Esophagus muscularis mucosa (tissue), 4 donors: ENCODE measurements around the gene CAMTA1. TPM values are rescaled to one million over a fixed set of nuclear protein-coding genes. Genes with fewer than 3 reads are reported as not detected.

Experiments
- DNase-seq: peaks from one replicate; pipeline ENCODE4 v3.0.0-alpha.2; 2017; ENCODE audit errors: extremely low spot score
- H3K27ac ChIP-seq, 4 donors: fragments of 200-600 bp; sonication (generic); replicated peaks in 1 of 4; 1 replicate in 3 of 4; 2 replicates in 1 of 4; pipeline ENCODE4 v1.5.1; 2016 to 2019; ENCODE audit warnings: mild to moderate bottlenecking in 1 of 4
- H3K27me3 ChIP-seq, 4 donors: fragments of 200-600 bp; sonication (generic); one replicate each; pipeline versions ENCODE4 v1.5.1 to v1.6.0; 2016 to 2019
- H3K36me3 ChIP-seq, 4 donors: fragments of 200-600 bp; sonication (generic); one replicate each; pipeline ENCODE4 v1.5.1; 2016 to 2019
- H3K4me1 ChIP-seq, 4 donors: fragments of 200-600 bp; sonication (generic); one replicate each; pipeline ENCODE4 v1.5.1; 2016 to 2019
- H3K4me3 ChIP-seq, 4 donors: fragments of 200-600 bp; sonication (generic); 1 replicate in 2 of 4; 2 replicates in 2 of 4; pipeline ENCODE4 v1.5.1; 2016 to 2019; ENCODE audit warnings: mild to moderate bottlenecking in 4 of 4, moderate library complexity in 1 of 4
- H3K9me3 ChIP-seq, 4 donors: fragments of 200-600 bp; sonication (generic); 1 replicate in 3 of 4; 2 replicates in 1 of 4; pipeline ENCODE4 v1.5.1; 2016 to 2019
- EP300 ChIP-seq: sonication (generic); formaldehyde crosslinking; IDR thresholded peaks from one replicate; pipeline ENCODE4 v1.6.1; 2017; ENCODE audit warnings: antibody characterized with exemption
- POLR2A ChIP-seq: fragments of 450-650 bp; IDR thresholded peaks from one replicate; pipeline ENCODE4 v1.6.1; 2017; ENCODE audit warnings: antibody characterized with exemption, moderate library complexity, mild to moderate bottlenecking, low read depth
- POLR2AphosphoS5 ChIP-seq, 2 donors: sonication (generic); formaldehyde crosslinking; IDR thresholded peaks; one replicate each; pipeline ENCODE4 v1.6.1; 2017; ENCODE audit warnings: antibody characterized with exemption in 2 of 2
- WGBS: methylation state at CpG from one replicate; pipeline ENCODE4 v1.1.5; 2018; 5-methylcytosine and 5-hydroxymethylcytosine counted together
- intact Hi-C: fragments of 100-400 bp; cut with DNase I; formaldehyde crosslinking; loops from one replicate; pipeline ENCODE4 v1.15.1; 2023
- total RNA-seq, 4 donors: library from RNA; depleted of rRNA; stranded (reverse); fragments of >200 nt; gene quantifications; one replicate each; pipeline versions ENCODE4 v1.1.0 to v1.2.1, GENCODE V29; 2016
- TF ChIP-seq, protein P1 (sequence below), 3 experiments: fragments of 200-600 bp in 2 of 3; fragments of 450-650 bp in 1 of 3; sonication (generic) in 2 of 3; IDR thresholded peaks; one replicate each; pipeline ENCODE4 v1.5.1; 2017 to 2019; ENCODE audit warnings: antibody characterized with exemption in 3 of 3, mild to moderate bottlenecking in 2 of 3, moderate library complexity in 1 of 3

Gene CAMTA1
- total RNA-seq, 4 donors from 2014 or later = 109 to 226 (median 139) TPM

DNA sequence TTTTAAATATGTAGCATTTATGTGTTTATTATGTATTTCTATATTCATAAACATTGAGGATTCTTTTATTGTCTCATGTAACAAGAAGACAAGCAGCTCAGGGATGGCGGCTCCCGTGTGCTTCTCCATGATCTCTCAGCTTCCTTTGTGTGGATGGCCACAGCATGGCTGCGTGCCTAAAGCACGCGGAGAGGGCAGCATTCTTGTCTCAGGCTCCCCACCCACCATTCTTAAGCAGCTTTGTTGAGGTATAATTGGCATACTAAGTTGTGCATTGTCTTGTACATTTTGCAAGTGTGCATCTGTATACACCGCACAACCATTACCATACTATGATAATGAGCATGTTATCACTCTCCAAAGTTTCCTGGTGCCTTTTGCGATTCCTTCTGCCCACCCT, 81.6 kb downstream of the CAMTA1 start:
- H3K9me3 ChIP-seq = no peaks in the 10 kb centered on the region
- intact Hi-C loops = no loop called here
- H3K27ac ChIP-seq = no peak overlapping the region
- 89% methylated on average over 7 of the region's 7 CpGs for WGBS
- no peak for TF ChIP-seq POLR2AphosphoS5 (IDR thresholded peaks at IDR 0.05)
- TF ChIP-seq EP300 = no peak
- H3K27me3 ChIP-seq = no peaks in the 10 kb centered on the region
- H3K36me3 ChIP-seq = peaks cover 0 to 8% (median 2%) of the 10 kb centered on the region in 4 donors
- no peak overlapping the region for H3K4me3 ChIP-seq
- DNase-seq = no peak
- peaks cover 0 to 32% (median 25%) of the 10 kb centered on the region in 4 donors for H3K4me1 ChIP-seq

DNA sequence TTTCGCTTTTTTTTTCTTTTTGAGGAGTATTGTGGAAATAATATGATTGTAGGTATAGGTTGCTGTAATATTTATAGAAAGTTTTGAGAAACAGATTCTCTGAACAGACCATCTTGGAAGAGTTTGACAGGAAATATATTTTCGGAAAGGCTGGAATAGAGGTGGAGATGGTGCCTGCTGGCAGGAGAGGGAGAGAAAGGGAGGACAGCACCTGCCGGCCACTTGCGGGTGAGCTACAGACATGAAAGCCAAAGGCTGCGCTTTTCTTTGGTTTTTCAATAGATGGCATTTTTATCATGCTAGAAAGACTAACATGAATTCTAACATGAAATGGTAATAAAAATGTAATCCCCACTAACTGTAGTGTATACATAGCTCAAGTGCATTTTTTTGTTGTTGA, 82.1 kb downstream of the CAMTA1 start:
- H3K4me1 ChIP-seq = peaks cover 0 to 32% (median 25%) of the 10 kb centered on the region in 4 donors
- 92% methylated on average over 5 of the region's 5 CpGs for WGBS
- peaks cover 0 to 8% (median 2%) of the 10 kb centered on the region in 4 donors for H3K36me3 ChIP-seq
- no peak overlapping the region for H3K27ac ChIP-seq
- intact Hi-C loops = no loop called here
- no peaks in the 10 kb centered on the region for H3K27me3 ChIP-seq
- DNase-seq = no peak
- TF ChIP-seq POLR2A (no peak), POLR2AphosphoS5 (IDR thresholded peaks at IDR 0.05) (no peak)
- TF ChIP-seq, protein P1, sequence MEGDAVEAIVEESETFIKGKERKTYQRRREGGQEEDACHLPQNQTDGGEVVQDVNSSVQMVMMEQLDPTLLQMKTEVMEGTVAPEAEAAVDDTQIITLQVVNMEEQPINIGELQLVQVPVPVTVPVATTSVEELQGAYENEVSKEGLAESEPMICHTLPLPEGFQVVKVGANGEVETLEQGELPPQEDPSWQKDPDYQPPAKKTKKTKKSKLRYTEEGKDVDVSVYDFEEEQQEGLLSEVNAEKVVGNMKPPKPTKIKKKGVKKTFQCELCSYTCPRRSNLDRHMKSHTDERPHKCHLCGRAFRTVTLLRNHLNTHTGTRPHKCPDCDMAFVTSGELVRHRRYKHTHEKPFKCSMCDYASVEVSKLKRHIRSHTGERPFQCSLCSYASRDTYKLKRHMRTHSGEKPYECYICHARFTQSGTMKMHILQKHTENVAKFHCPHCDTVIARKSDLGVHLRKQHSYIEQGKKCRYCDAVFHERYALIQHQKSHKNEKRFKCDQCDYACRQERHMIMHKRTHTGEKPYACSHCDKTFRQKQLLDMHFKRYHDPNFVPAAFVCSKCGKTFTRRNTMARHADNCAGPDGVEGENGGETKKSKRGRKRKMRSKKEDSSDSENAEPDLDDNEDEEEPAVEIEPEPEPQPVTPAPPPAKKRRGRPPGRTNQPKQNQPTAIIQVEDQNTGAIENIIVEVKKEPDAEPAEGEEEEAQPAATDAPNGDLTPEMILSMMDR (IDR thresholded peaks at IDR 0.05) = no peak
- no peak overlapping the region for H3K4me3 ChIP-seq
- no peaks in the 10 kb centered on the region for H3K9me3 ChIP-seq

DNA sequence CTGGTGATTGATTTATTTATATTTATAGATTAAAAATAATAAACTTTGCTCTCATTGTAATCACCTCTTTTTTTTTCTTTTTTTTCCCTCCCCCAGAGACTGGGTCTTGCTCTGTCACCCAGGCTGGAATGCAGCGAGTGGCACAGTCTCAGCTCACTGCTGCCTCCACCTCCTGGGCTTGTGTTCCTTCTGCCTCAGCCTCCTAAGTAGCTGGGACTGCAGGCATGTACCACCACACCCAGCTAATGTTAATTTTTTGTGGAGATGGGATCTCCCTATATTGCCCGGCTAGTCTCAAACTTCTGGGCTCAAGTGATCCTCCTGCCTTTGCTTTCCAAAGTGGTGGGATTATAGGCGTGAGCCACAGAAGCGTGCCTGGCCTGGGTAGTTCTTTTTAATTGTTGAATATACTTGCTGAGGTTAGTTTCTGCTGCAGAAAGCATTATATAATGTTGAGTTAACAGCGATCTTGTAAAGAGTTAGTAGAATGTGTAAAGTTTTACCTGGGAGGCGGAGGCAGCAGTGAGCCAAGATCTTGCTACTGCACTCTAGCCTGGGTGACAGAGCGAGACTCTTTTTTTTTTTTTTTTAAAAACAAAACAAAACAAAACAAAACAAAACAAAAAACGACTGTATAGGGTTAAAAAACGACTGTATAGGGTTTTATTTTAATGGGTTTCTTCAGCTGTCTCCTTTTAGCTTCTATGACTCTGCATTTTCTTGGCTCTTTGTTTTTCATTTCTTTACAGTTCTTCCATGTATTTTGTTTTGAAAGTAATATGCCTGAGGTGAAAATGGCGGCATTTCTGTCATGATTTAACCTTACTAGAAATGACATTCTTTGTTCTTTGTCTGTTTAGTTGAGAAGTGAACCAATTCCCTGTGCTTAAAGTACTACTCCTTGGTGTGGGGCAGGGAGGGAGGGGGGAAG, 82.7 kb downstream of the CAMTA1 start:
- H3K9me3 ChIP-seq = no peaks in the 10 kb centered on the region
- no peak overlapping the region for H3K4me3 ChIP-seq
- H3K27ac ChIP-seq = no peak overlapping the region
- peaks cover 0 to 8% (median 2%) of the 10 kb centered on the region in 4 donors for H3K36me3 ChIP-seq
- H3K4me1 ChIP-seq = peaks cover 0 to 32% (median 25%) of the 10 kb centered on the region in 4 donors
- TF ChIP-seq POLR2AphosphoS5 (IDR thresholded peaks at IDR 0.05) (no peak), EP300 (no peak), POLR2A (no peak)
- TF ChIP-seq, protein P1 (IDR thresholded peaks at IDR 0.05) = no peak
- H3K27me3 ChIP-seq = no peaks in the 10 kb centered on the region
- WGBS = 82% methylated on average over 10 of the region's 10 CpGs
- intact Hi-C loops = no loop called here
- no peak for DNase-seq

DNA sequence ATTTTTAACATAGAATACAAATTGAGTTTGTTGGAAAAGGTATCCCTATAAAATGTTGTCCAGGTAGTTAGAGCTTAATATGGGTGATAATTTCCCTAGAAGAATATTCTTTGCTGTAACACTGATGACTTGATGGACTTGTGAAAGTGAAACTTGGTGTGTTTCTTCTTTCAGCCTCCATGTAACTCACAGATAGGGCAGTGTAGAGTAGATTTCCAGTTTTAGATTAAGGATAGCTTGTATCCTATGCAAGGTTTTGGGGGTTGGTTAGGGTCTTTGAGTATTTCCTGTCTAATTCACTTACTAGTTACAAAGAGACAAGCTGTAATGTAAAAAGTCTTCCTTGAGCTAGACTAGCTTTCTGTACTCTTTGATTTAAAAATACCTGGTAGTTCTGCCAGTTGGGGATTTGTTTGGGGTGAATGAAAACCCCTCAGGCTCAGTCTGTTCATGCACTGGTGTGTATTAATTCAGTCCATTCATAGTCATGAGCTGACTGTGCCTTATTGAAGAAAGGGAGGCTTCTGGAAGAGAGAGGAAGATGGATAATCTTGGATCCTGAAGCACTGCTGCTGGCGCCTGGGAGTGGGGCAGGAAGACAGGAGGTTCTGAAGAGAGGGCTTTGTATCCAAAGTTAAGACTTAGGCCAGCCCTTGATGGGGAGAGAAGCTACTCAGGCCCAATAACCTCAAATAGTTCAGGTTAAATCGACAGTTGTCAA, 83.6 kb downstream of the CAMTA1 start:
- intact Hi-C loops = no loop called here
- Histone ChIP-seq H3K36me3 (peaks cover 0 to 11% (median 6%) of the 10 kb centered on the region in 4 donors), H3K27ac (no peak overlapping the region), H3K4me1 (peaks cover 0 to 32% (median 32%) of the 10 kb centered on the region in 4 donors), H3K27me3 (no peaks in the 10 kb centered on the region), H3K4me3 (no peak overlapping the region), H3K9me3 (no peaks in the 10 kb centered on the region)
- DNase-seq = no peak
- TF ChIP-seq EP300 (no peak), POLR2AphosphoS5 (IDR thresholded peaks at IDR 0.05) (no peak), POLR2A (no peak)
- TF ChIP-seq, protein P1 (IDR thresholded peaks at IDR 0.05) = no peak
- WGBS = 92% methylated on average over 2 of the region's 2 CpGs

DNA sequence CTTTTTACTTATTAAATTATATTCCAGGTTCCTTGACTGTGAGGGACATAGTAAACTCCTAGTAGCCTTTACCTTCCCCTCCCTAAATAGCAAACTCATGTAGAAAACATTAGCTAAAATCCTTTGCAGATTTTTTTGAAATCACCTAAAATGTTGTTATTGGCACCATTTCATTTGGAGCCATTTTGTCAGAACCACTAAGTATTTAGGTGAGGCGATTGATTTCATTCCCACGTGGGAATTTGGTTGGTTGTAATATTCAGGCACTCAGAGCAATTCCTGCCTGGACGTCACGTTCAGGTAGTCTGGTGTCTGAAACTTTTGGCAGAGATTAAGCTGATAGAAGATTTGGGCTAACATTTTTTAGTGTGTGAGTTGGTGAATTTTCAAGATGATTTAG, 84.3 kb downstream of the CAMTA1 start:
- no peak for DNase-seq
- WGBS = 88% methylated on average over 4 of the region's 4 CpGs
- peaks cover under 1 to 15% (median 7%) of the 10 kb centered on the region in 4 donors for H3K36me3 ChIP-seq
- no peaks in the 10 kb centered on the region for H3K9me3 ChIP-seq
- intact Hi-C loops = no loop called here
- H3K4me1 ChIP-seq = peaks cover 0 to 34% (median 33%) of the 10 kb centered on the region in 4 donors
- no peak overlapping the region for H3K4me3 ChIP-seq
- H3K27me3 ChIP-seq = no peaks in the 10 kb centered on the region
- TF ChIP-seq POLR2A (no peak), POLR2AphosphoS5 (IDR thresholded peaks at IDR 0.05) (no peak), EP300 (no peak)
- TF ChIP-seq, protein P1 (IDR thresholded peaks at IDR 0.05) = no peak
- no peak overlapping the region for H3K27ac ChIP-seq
